Subcutaneous adipose tissue (tissue), 4 donors: ENCODE results near the gene NMD3. TPM values are rescaled to one million over a fixed set of nuclear protein-coding genes. Genes with fewer than 3 reads are reported as not detected.

ENCODE experiments used
- CTCF ChIP-seq: fragments of 450-650 bp; IDR thresholded peaks from one replicate; pipeline ENCODE4 v1.5.1; 2016; ENCODE audit warnings: low read depth, mild to moderate bottlenecking, control low read depth, antibody characterized with exemption, moderate library complexity
- total RNA-seq, 4 donors: library from RNA; depleted of rRNA; stranded (reverse); fragments of >200 nt; gene quantifications; one replicate each; pipeline ENCODE4 v1.1.0, GENCODE V29; 2016

Gene NMD3
- total RNA-seq, 4 donors from 2014 or later: 47.3 to 68.2 (median 62.6) TPM

GRCh38 chr3:161233557-161233956, 12.4 kb downstream of the NMD3 start:
- no peak for TF ChIP-seq CTCF

GRCh38 chr3:161236240-161236639, 15.1 kb downstream of the NMD3 start:
- no peak for TF ChIP-seq CTCF

- no peak for TF ChIP-seq CTCF
Observed at GRCh38 chr3:161239700-161240099, 18.6 kb downstream of the NMD3 start.

GRCh38 chr3:161244538-161244937, 23.4 kb downstream of the NMD3 start:
- TF ChIP-seq CTCF: no peak

GRCh38 chr3:161247049-161247448, 25.9 kb downstream of the NMD3 start:
- no peak for TF ChIP-seq CTCF

- TF ChIP-seq CTCF: no peak
Observed at GRCh38 chr3:161250116-161250515, 29.0 kb downstream of the NMD3 start.

- no peak for TF ChIP-seq CTCF
Observed at GRCh38 chr3:161251716-161252115, 30.6 kb downstream of the NMD3 start.
